Hepatocyte (in vitro differentiated cells): ENCODE data around the gene GGA1. TPM values are rescaled to one million over a fixed set of nuclear protein-coding genes. Genes with fewer than 3 reads are reported as not detected.

Source experiments
- DNase-seq: peaks from one replicate; pipeline ENCODE4 v3.0.0-alpha.2; 2016; ENCODE audit warnings: low spot score
- H2AFZ ChIP-seq: fragments of 200-600 bp; sonication (generic); 2 replicates; pipeline ENCODE4 v1.6.0; 2016; ENCODE audit warnings: antibody characterized with exemption, mild to moderate bottlenecking
- H3K27ac ChIP-seq: fragments of 200-600 bp; sonication (generic); 2 replicates; pipeline ENCODE4 v1.5.1; 2016; ENCODE audit warnings: mild to moderate bottlenecking
- H3K27me3 ChIP-seq: fragments of 200-600 bp; sonication (generic); 2 replicates; pipeline ENCODE4 v1.6.1; 2016
- H3K36me3 ChIP-seq: fragments of 200-600 bp; sonication (generic); replicated peaks from 2 replicates; pipeline ENCODE4 v1.5.1; 2016; ENCODE audit warnings: low read depth; ENCODE audit not compliant: insufficient read depth
- H3K4me1 ChIP-seq: fragments of 200-600 bp; sonication (generic); 2 replicates; pipeline ENCODE4 v1.5.1; 2016; ENCODE audit warnings: mild to moderate bottlenecking, moderate library complexity; ENCODE audit not compliant: insufficient read depth
- H3K4me2 ChIP-seq: fragments of 200-600 bp; sonication (generic); 2 replicates; pipeline ENCODE4 v1.6.0; 2016
- H3K4me3 ChIP-seq: fragments of 200-600 bp; sonication (generic); 2 replicates; pipeline ENCODE4 v1.5.1; 2016; ENCODE audit warnings: mild to moderate bottlenecking
- H3K79me2 ChIP-seq: fragments of 200-600 bp; sonication (generic); 2 replicates; pipeline ENCODE4 v1.6.0; 2017; ENCODE audit warnings: mild to moderate bottlenecking
- H3K9me2 ChIP-seq: fragments of 200-600 bp; sonication (generic); replicated peaks from 2 replicates; pipeline ENCODE4 v1.6.0; 2017; ENCODE audit warnings: mild to moderate bottlenecking; ENCODE audit not compliant: insufficient read depth
- H3K9me3 ChIP-seq: fragments of 200-600 bp; sonication (generic); 2 replicates; pipeline ENCODE4 v1.5.1; 2016; ENCODE audit warnings: low read depth, mild to moderate bottlenecking
- H4K20me1 ChIP-seq: fragments of 200-600 bp; sonication (generic); 2 replicates; pipeline ENCODE4 v1.6.0; 2016; ENCODE audit warnings: mild to moderate bottlenecking; ENCODE audit not compliant: insufficient read depth, poor library complexity, severe bottlenecking
- CTCF ChIP-seq: fragments of 200-600 bp; sonication (generic); IDR thresholded peaks from 2 replicates; pipeline ENCODE4 v1.5.1; 2016; ENCODE audit warnings: antibody characterized with exemption, mild to moderate bottlenecking; ENCODE audit not compliant: poor library complexity
- EZH2 ChIP-seq: fragments of 200-600 bp; sonication (generic); IDR thresholded peaks from 2 replicates; pipeline ENCODE4 v1.6.1; 2016; ENCODE audit warnings: antibody characterized with exemption, mild to moderate bottlenecking, borderline replicate concordance
- EZH2phosphoT487 ChIP-seq: fragments of 200-600 bp; sonication (generic); IDR thresholded peaks from one replicate; pipeline ENCODE4 v1.6.1; 2018; ENCODE audit warnings: antibody characterized with exemption, mild to moderate bottlenecking, low read depth, moderate library complexity; ENCODE audit not compliant: unreplicated experiment, severe bottlenecking
- WGBS: methylation state at CpG from one replicate; pipeline ENCODE4 v1.1.6; 2016; ENCODE audit warnings: low lambda C conversion rate; ENCODE audit errors: missing lambda C conversion rate; 5-methylcytosine and 5-hydroxymethylcytosine counted together
- polyA plus RNA-seq: library from polyadenylated mRNA; unstranded; fragments of >200 nt; fragmentation: Nextera tagmentation; extraction: Ambion mirVana; gene quantifications from 2 replicates; pipeline ENCODE4 v1.2.1, GENCODE V29; 2016
- total RNA-seq: library from RNA; depleted of rRNA; stranded (reverse); fragments of >200 nt; gene quantifications from 2 replicates; pipeline ENCODE4 v1.2.3, GENCODE V29; 2014

The GGA1 gene
- total and polyA plus RNA-seq, 2 experiments from 2014 or later = 30.2 to 51.5 TPM

- Histone ChIP-seq H3K9me2 (no peaks in the 10 kb centered on the region), H3K36me3 (no peaks in the 10 kb centered on the region), H4K20me1 (peaks cover 33% of the 10 kb centered on the region), H3K4me1 (peaks cover 55% of the 10 kb centered on the region), H3K79me2 (peaks cover 59% of the 10 kb centered on the region), H3K27me3 (no peaks in the 10 kb centered on the region), H2AFZ (no peak overlapping the region), H3K9me3 (no peaks in the 10 kb centered on the region), H3K27ac (peak overlapping the region; percentile 2), H3K4me3 (no peak overlapping the region), H3K4me2 (no peak overlapping the region)
- TF ChIP-seq EZH2phosphoT487 (no peak), EZH2 (no peak), CTCF (no peak)
- DNase-seq = no peak
- 96% methylated on average over 23 of the region's 28 CpGs for WGBS
These were observed 42.3 kb upstream of the GGA1 start for GRCh38 chr22:37566329-37566837.

- no peaks in the 10 kb centered on the region for H3K9me3 ChIP-seq
- H3K4me1 ChIP-seq = peaks cover 52% of the 10 kb centered on the region
- peak; percentile 91 for DNase-seq
- H2AFZ ChIP-seq = no peak overlapping the region
- WGBS = 58% methylated on average over 16 of the region's 16 CpGs
- no peak overlapping the region for H3K4me3 ChIP-seq
- peaks cover 55% of the 10 kb centered on the region for H3K79me2 ChIP-seq
- H3K36me3 ChIP-seq = no peaks in the 10 kb centered on the region
- peaks cover 30% of the 10 kb centered on the region for H4K20me1 ChIP-seq
- no peak overlapping the region for H3K4me2 ChIP-seq
- no peaks in the 10 kb centered on the region for H3K27me3 ChIP-seq
- no peaks in the 10 kb centered on the region for H3K9me2 ChIP-seq
- TF ChIP-seq EZH2phosphoT487 = no peak
- no peak for TF ChIP-seq EZH2
- TF ChIP-seq CTCF = peak; percentile 92
- peak overlapping the region; percentile 8 for H3K27ac ChIP-seq
These were observed 41.5 kb upstream of the GGA1 start for GRCh38 chr22:37566903-37567798.

DNA sequence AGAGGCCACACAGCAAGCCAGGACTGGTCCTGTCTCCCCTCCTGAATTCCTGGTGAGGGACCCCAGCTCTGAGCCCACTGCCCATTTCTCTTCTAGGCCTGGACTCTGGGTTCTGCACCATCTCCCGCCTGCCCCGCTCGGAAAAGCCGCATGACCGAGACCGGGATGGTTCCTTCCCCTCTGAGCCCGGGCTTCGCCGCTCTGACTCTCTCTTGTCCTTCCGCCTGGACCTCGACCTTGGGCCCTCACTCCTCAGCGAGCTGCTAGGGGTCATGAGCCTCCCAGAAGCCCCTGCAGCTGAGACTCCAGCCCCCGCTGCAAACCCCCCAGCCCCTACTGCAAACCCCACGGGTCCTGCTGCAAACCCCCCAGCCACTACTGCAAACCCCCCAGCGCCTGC lies 40.6 kb upstream of the GGA1 start:
- Histone ChIP-seq H4K20me1 (peaks cover 27% of the 10 kb centered on the region), H3K36me3 (no peaks in the 10 kb centered on the region), H3K27ac (peak overlapping the region; percentile 8), H3K79me2 (peaks cover 48% of the 10 kb centered on the region), H3K27me3 (no peaks in the 10 kb centered on the region), H3K4me2 (no peak overlapping the region), H3K9me3 (no peaks in the 10 kb centered on the region), H2AFZ (no peak overlapping the region), H3K9me2 (no peaks in the 10 kb centered on the region), H3K4me1 (peaks cover 44% of the 10 kb centered on the region), H3K4me3 (no peak overlapping the region)
- WGBS = 82% methylated on average over 9 of the region's 15 CpGs
- DNase-seq = no peak
- no peak for TF ChIP-seq CTCF
- no peak for TF ChIP-seq EZH2
- TF ChIP-seq EZH2phosphoT487 = no peak
